Loucy (cell line): ENCODE results near the gene SMIM29.

Experiments used
- H2AFZ ChIP-seq: fragments of 200-600 bp; sonication (generic); 2 replicates; pipeline ENCODE4 v1.6.0; 2016; ENCODE audit warnings: antibody characterized with exemption, mild to moderate bottlenecking, low read length, moderate library complexity
- H3F3A ChIP-seq: fragments of 200-600 bp; 2 replicates; pipeline ENCODE4 v1.6.0; 2016; ENCODE audit warnings: antibody characterized with exemption, low read depth, mild to moderate bottlenecking
- H3K27me3 ChIP-seq: fragments of 200-600 bp; sonication (generic); 2 replicates; pipeline ENCODE4 v1.6.1; 2014; ENCODE audit warnings: low read length, mild to moderate bottlenecking; ENCODE audit not compliant: insufficient read depth, poor library complexity, severe bottlenecking
- H3K36me3 ChIP-seq: fragments of 200-600 bp; sonication (generic); 2 replicates; pipeline ENCODE4 v1.6.1; 2016; ENCODE audit warnings: low read length; ENCODE audit not compliant: insufficient read depth
- H3K4me1 ChIP-seq: fragments of 200-600 bp; sonication (generic); 2 replicates; pipeline ENCODE4 v1.5.1; 2014; ENCODE audit warnings: low read length, mild to moderate bottlenecking; ENCODE audit not compliant: insufficient read depth, poor library complexity, severe bottlenecking
- H3K4me2 ChIP-seq: fragments of 200-600 bp; sonication (generic); 2 replicates; pipeline ENCODE4 v1.6.0; 2014; ENCODE audit warnings: antibody characterized with exemption, low read length, low read depth, mild to moderate bottlenecking; ENCODE audit not compliant: poor library complexity, severe bottlenecking
- H3K4me3 ChIP-seq: fragments of 200-600 bp; sonication (generic); 2 replicates; pipeline ENCODE4 v1.5.1; 2014; ENCODE audit warnings: low read length, mild to moderate bottlenecking, mixed read lengths; ENCODE audit not compliant: poor library complexity, severe bottlenecking
- H3K79me2 ChIP-seq: fragments of 200-600 bp; sonication (generic); 2 replicates; pipeline ENCODE4 v1.6.1; 2014; ENCODE audit warnings: low read length; ENCODE audit not compliant: insufficient read depth
- H3K9ac ChIP-seq: fragments of 200-600 bp; sonication (generic); 2 replicates; pipeline ENCODE4 v1.6.0; 2014; ENCODE audit warnings: mild to moderate bottlenecking, low read depth, low read length, moderate library complexity; ENCODE audit not compliant: poor library complexity, severe bottlenecking
- H3K9me2 ChIP-seq: fragments of 200-600 bp; sonication (generic); replicated peaks from 2 replicates; pipeline ENCODE4 v1.6.1; 2016; ENCODE audit warnings: low read depth, low read length, mixed read lengths
- H3K9me3 ChIP-seq: fragments of 200-600 bp; sonication (generic); 2 replicates; pipeline ENCODE4 v1.6.1; 2014; ENCODE audit warnings: mild to moderate bottlenecking, antibody characterized with exemption, low read length, low read depth; ENCODE audit not compliant: insufficient read depth
- H4K20me1 ChIP-seq: fragments of 200-600 bp; sonication (generic); 2 replicates; pipeline ENCODE4 v1.6.0; 2014; ENCODE audit warnings: antibody characterized with exemption, low read length, mild to moderate bottlenecking; ENCODE audit not compliant: insufficient read depth, poor library complexity, severe bottlenecking
- EZH2phosphoT487 ChIP-seq: fragments of 200-600 bp; IDR thresholded peaks from 2 replicates; pipeline ENCODE4 v1.6.1; 2018; ENCODE audit warnings: antibody characterized with exemption, mild to moderate bottlenecking, moderate library complexity, borderline replicate concordance
- TF ChIP-seq, protein P1 (sequence below): fragments of 200-600 bp; sonication (generic); conservative IDR thresholded peaks from 2 replicates; pipeline ENCODE4 v1.5.1; 2014; ENCODE audit warnings: mild to moderate bottlenecking, antibody characterized with exemption, low read length

The SMIM29 gene

DNA sequence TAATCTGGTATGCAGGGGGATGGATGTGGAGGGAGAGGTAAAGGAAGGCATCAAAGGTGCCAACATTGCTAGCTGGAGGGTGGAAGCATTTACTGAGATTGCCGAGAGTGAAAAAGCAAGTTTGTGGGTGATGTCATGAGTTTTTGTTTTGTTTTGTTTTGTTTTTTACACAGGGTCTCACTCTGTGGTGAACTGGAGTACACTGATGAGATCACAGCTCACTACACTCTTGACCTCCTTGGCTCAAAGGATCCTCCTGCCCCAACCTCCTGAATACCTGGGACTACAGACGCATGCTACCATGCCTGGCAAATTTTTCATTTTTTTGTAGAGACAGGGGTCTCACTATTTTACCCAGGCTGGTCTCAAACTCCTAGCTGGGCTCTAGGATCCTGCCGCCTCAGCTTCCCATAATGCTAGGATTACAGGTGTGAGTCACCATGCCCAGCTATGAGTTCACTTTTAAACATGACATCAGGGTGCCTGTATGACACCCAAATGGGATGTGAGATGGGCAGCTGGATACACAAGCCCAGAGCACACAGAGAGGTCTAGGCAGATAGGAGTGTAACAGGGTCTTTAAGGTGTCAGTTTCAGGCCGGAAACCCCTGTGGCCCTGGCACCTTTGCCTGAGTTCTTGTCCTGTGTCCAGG, 47.2 kb downstream of the SMIM29 start:
- no peak overlapping the region for H3K9ac ChIP-seq
- TF ChIP-seq, protein P1, sequence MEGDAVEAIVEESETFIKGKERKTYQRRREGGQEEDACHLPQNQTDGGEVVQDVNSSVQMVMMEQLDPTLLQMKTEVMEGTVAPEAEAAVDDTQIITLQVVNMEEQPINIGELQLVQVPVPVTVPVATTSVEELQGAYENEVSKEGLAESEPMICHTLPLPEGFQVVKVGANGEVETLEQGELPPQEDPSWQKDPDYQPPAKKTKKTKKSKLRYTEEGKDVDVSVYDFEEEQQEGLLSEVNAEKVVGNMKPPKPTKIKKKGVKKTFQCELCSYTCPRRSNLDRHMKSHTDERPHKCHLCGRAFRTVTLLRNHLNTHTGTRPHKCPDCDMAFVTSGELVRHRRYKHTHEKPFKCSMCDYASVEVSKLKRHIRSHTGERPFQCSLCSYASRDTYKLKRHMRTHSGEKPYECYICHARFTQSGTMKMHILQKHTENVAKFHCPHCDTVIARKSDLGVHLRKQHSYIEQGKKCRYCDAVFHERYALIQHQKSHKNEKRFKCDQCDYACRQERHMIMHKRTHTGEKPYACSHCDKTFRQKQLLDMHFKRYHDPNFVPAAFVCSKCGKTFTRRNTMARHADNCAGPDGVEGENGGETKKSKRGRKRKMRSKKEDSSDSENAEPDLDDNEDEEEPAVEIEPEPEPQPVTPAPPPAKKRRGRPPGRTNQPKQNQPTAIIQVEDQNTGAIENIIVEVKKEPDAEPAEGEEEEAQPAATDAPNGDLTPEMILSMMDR, result no peak
- no peak for TF ChIP-seq EZH2phosphoT487
- H3K4me3 ChIP-seq, result no peak overlapping the region
- H3K27me3 ChIP-seq, result no peaks in the 10 kb centered on the region
- 0 out of 2 replicates have a peak, but pooled peaks cover 3% of the 10 kb centered on the region for H3F3A ChIP-seq
- peaks cover 2% of the 10 kb centered on the region for H3K4me1 ChIP-seq
- H3K9me3 ChIP-seq, result no peaks in the 10 kb centered on the region
- H3K36me3 ChIP-seq, result no peaks in the 10 kb centered on the region
- H4K20me1 ChIP-seq, result no peaks in the 10 kb centered on the region
- H3K9me2 ChIP-seq, result no peaks in the 10 kb centered on the region
- no peaks in the 10 kb centered on the region for H3K79me2 ChIP-seq
- H3K4me2 ChIP-seq, result no peak overlapping the region
- no peak overlapping the region for H2AFZ ChIP-seq

DNA sequence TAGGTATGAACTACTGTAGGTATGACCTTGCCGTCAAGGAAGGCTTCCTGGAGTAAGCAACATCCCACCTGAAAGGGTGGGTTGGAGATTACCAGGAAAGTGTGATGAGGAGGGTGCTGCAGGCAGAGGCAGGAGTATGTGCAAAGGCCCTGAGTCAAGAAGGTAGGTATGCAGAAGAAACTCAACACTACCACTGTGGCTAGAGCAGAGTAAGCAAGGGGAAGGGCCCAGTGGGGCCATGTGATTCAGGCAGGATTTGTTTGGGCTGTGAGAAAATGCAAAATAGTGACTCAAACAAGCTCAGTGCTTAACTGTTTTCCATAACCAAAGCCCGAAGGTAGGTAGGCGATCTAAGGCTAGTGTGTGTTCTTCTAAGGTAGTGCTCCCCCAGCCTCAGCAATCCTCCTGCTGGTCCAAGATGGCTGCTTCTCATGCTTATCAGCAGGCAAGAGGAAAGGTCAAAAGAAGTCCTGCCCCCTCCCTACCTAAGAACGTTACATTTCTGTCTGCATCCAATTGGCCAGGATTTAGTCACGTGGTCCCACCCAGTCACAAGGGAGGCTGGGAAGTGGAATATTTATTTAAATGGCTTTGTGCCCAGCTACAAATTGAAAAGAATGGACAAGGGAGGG, 48.4 kb downstream of the SMIM29 start:
- H3K79me2 ChIP-seq, result no peaks in the 10 kb centered on the region
- H3F3A ChIP-seq, result 0 out of 2 replicates have a peak, but pooled peaks cover 3% of the 10 kb centered on the region
- H3K4me1 ChIP-seq, result peaks cover 5% of the 10 kb centered on the region
- H3K27me3 ChIP-seq, result no peaks in the 10 kb centered on the region
- no peak overlapping the region for H3K9ac ChIP-seq
- no peaks in the 10 kb centered on the region for H3K9me3 ChIP-seq
- H2AFZ ChIP-seq, result no peak overlapping the region
- no peaks in the 10 kb centered on the region for H3K36me3 ChIP-seq
- no peak overlapping the region for H3K4me2 ChIP-seq
- H3K9me2 ChIP-seq, result no peaks in the 10 kb centered on the region
- H4K20me1 ChIP-seq, result no peaks in the 10 kb centered on the region
- H3K4me3 ChIP-seq, result no peak overlapping the region
- TF ChIP-seq, protein P1, result no peak
- no peak for TF ChIP-seq EZH2phosphoT487

- Histone ChIP-seq H3K9me3 (no peaks in the 10 kb centered on the region), H3K4me3 (peak overlapping the region; percentile 75), H2AFZ (peak overlapping the region; percentile 99), H3K9me2 (no peaks in the 10 kb centered on the region), H3K79me2 (no peaks in the 10 kb centered on the region), H3K36me3 (no peaks in the 10 kb centered on the region), H3K27me3 (no peaks in the 10 kb centered on the region), H3K4me1 (peaks cover 5% of the 10 kb centered on the region), H3K9ac (peak overlapping the region; percentile 67), H3K4me2 (peak overlapping the region; percentile 96), H3F3A (0 out of 2 replicates have a peak, but pooled peaks cover 3% of the 10 kb centered on the region), H4K20me1 (no peaks in the 10 kb centered on the region)
- TF ChIP-seq, protein P1, result no peak
- no peak for TF ChIP-seq EZH2phosphoT487
Observed at GRCh38 chr6:34196833-34197195, 52.0 kb downstream of the SMIM29 start.
